Measurements from ENCODE around the gene AGBL2. TPM values are rescaled to one million over a fixed set of nuclear protein-coding genes. Genes with fewer than 3 reads are reported as not detected.

The AGBL2 gene
- total RNA-seq, 6 experiments from 2014 or later: 0.43 to 5.8 (median 2.1) TPM

DNA sequence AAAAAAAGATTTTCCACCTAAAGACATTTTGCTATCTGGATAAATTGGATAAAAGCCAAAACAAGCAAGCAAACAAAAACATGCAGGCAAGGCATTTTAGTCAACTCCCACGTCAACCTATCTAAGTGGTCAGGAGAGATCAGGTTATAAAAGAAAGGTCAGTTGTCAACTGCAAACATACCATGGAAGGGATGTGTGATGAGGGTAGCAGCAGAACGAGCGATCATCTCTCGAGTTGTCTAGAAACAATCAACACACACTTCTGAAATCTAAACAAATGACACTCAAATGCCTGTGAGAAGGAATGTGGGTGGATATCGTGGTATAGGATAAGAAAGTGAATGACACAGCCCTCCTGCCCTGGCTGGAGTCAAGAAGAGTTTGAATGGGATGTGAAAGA is 83.7 kb downstream of the AGBL2 start:
- DNase-seq (no peak), ATAC-seq (peak; percentile 44 to 62 (median 54))
- TF ChIP-seq CTCF (IDR thresholded peaks at IDR 0.05): no peak
- no peak for TF ChIP-seq POLR2A (IDR thresholded peaks at IDR 0.05)
- Histone ChIP-seq H3K4me3 (no peak overlapping the region), H3K36me3 (peaks cover 3 to 90% (median 54%) of the 10 kb centered on the region in 4 donors), H3K9me3 (no peaks in the 10 kb centered on the region), H3K4me1 (no peaks in the 10 kb centered on the region), H3K27me3 (no peaks in the 10 kb centered on the region), H3K27ac (peak overlapping the region in 1 of 3 donors; percentile 14)
- intact Hi-C loops (cut with DNase I): loop anchor here in 1 of 2 donors (10.0 kb wide), 1 partner anchor 123 kb away; no protein-coding TSS in a partner anchor
- 33% methylated on average over 5 of the region's 5 CpGs for WGBS (ENCODE audit: insufficient coverage, low coverage, low lambda C conversion rate, missing lambda C conversion rate)

DNA sequence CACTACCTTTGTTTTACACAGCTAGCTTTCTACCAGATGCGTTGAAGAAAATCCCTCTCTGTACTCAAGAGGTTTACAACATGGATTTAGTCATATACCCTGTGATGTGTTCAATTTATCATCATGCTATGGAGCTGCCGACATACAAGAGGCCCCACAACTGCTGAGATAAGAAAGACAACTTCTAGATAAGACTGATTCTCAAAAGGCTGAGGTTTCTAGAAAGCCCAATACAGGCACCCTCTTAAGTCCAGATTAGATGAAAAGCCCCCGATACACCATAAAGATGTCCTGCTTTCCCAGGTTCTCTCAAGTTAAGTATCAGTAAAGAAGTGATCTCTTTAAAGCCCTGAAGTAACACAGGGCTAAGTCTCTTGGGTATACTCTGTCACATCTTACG is 87.1 kb downstream of the AGBL2 start:
- no peak for ATAC-seq
- Histone ChIP-seq H3K9me3 (no peaks in the 10 kb centered on the region), H3K36me3 (peaks cover 4 to 90% (median 53%) of the 10 kb centered on the region in 4 donors), H3K4me3 (no peak overlapping the region), H3K27me3 (no peaks in the 10 kb centered on the region), H3K27ac (no peak overlapping the region), H3K4me1 (no peaks in the 10 kb centered on the region)
- no peak for TF ChIP-seq POLR2A (IDR thresholded peaks at IDR 0.05)
- TF ChIP-seq CTCF (IDR thresholded peaks at IDR 0.05): no peak
- no peak for DNase-seq
- WGBS (ENCODE audit: insufficient coverage, low coverage, low lambda C conversion rate, missing lambda C conversion rate): 91% methylated on average over 4 of the region's 4 CpGs
- intact Hi-C loops (cut with DNase I): no loop called here

- H3K9me3 ChIP-seq: no peaks in the 10 kb centered on the region
- 77% methylated on average over 4 of the region's 8 CpGs for WGBS (ENCODE audit: insufficient coverage, low coverage, low lambda C conversion rate, missing lambda C conversion rate)
- no peak overlapping the region for H3K27ac ChIP-seq
- H3K4me3 ChIP-seq: no peak overlapping the region
- H3K27me3 ChIP-seq: no peaks in the 10 kb centered on the region
- TF ChIP-seq CTCF (IDR thresholded peaks at IDR 0.05) (no peak), POLR2A (IDR thresholded peaks at IDR 0.05) (no peak)
- DNase-seq (no peak), ATAC-seq (no peak)
- no peaks in the 10 kb centered on the region for H3K4me1 ChIP-seq
- intact Hi-C loops (cut with DNase I): no loop called here
- H3K36me3 ChIP-seq: peaks cover 4 to 99% (median 64%) of the 10 kb centered on the region in 4 donors
These were observed 88.9 kb downstream of the AGBL2 start for GRCh38 chr11:47626234-47626633.

DNA sequence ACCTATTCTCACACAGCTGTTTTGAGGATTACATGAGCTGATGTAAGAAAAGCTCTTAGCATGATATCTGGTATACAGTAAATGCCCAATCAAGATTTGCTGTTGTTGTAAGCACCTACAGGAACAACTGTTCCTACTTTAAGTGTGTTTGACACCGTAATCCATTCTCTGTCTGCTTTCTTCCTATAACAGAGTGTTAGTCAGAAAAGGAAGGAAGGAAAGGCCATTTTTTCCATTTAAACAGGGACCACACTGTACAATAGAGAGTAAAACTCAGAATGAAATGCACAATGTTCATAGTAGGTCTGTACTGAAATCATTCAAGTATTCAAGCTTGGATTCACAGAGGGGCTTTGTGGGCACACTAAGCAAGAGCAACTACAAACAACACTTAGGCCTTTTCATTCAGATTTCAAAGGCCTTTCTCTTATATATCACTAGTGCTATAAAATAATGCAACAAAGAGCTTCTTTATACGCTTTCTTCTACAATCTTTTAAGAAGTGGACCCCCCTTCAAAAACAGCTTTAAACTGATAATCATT is 94.3 kb downstream of the AGBL2 start:
- H3K36me3 ChIP-seq: peaks cover 0 to 93% (median 61%) of the 10 kb centered on the region in 4 donors
- intact Hi-C loops (cut with DNase I): no loop called here

More for the DNA sequence above, 94.3 kb downstream of the AGBL2 start:
- ATAC-seq: no peak
- Histone ChIP-seq H3K27me3 (no peaks in the 10 kb centered on the region), H3K27ac (no peak overlapping the region), H3K4me3 (no peak overlapping the region), H3K9me3 (no peaks in the 10 kb centered on the region), H3K4me1 (no peaks in the 10 kb centered on the region)
- no peak for DNase-seq
- 88% methylated on average over 2 of the region's 2 CpGs for WGBS (ENCODE audit: insufficient coverage, low coverage, low lambda C conversion rate, missing lambda C conversion rate)
- TF ChIP-seq POLR2A (IDR thresholded peaks at IDR 0.05): no peak
- no peak for TF ChIP-seq CTCF (IDR thresholded peaks at IDR 0.05)
